H1 (cell line): ENCODE measurements around the gene ATP6AP1. TPM values are rescaled to one million over a fixed set of nuclear protein-coding genes. Genes with fewer than 3 reads are reported as not detected.
A peak's percentile ranks its signal among the peaks of the same experiment; 100 is the strongest.

ENCODE experiments used
- CTCF ChIA-PET: fragments of 300-600 bp; sonication (Branson Sonifier 250); formaldehyde crosslinking; loops from one replicate; lab custom pipeline; 2021; ENCODE audit not compliant: partially characterized antibody; lab: Charles Lee
- POLR2A ChIA-PET: fragments of 300-600 bp; sonication (Branson Sonifier 250); formaldehyde crosslinking; loops from one replicate; lab custom pipeline; 2021; ENCODE audit warnings: inconsistent platforms; ENCODE audit not compliant: partially characterized antibody; lab: Charles Lee
- DNase-seq, 2 experiments: peaks; one replicate each; pipeline versions ENCODE4 v3.0.0 to v3.0.0-alpha.2; 2010 to 2022; ENCODE audit warnings: low spot score in 2 of 2, low read depth in 1 of 2, mixed read lengths in 1 of 2
- FAIRE-seq: peaks from 2 replicates; lab custom pipeline; 2011; peaks lifted over from hg19 to GRCh38; lab: Jason Lieb, UNC
- H2AFZ ChIP-seq: 2 replicates; pipeline ENCODE4 v1.8.1; 2012; ENCODE audit warnings: low read length, inconsistent platforms
- H2AK5ac ChIP-seq: 2 replicates; pipeline ENCODE4 v1.6.1; 2013; ENCODE audit warnings: low read depth, low read length
- H2BK120ac ChIP-seq: replicated peaks from 2 replicates; pipeline ENCODE3; 2013; ENCODE audit warnings: low read depth, low read length, inconsistent platforms
- H2BK12ac ChIP-seq: 2 replicates; pipeline ENCODE4 v1.6.1; 2013; ENCODE audit warnings: low read depth, low read length
- H2BK15ac ChIP-seq: 2 replicates; pipeline ENCODE4 v1.6.1; 2013; ENCODE audit warnings: low read length
- H2BK20ac ChIP-seq: 2 replicates; pipeline ENCODE4 v1.6.1; 2013; ENCODE audit warnings: low read length
- H2BK5ac ChIP-seq: 2 replicates; pipeline ENCODE4 v1.6.1; 2013; ENCODE audit warnings: low read depth, low read length
- H3K14ac ChIP-seq: 2 replicates; pipeline ENCODE4 v1.6.1; 2013; ENCODE audit warnings: inconsistent platforms; ENCODE audit not compliant: insufficient read length
- H3K18ac ChIP-seq: 2 replicates; pipeline ENCODE4 v1.6.1; 2013; ENCODE audit warnings: low read length; ENCODE audit errors: extremely low read depth
- H3K23ac ChIP-seq: 2 replicates; pipeline ENCODE4 v1.6.1; 2013; ENCODE audit warnings: inconsistent platforms; ENCODE audit not compliant: insufficient read length
- H3K23me2 ChIP-seq: 2 replicates; pipeline ENCODE4 v1.6.1; 2013; ENCODE audit warnings: low read depth, low read length
- H3K27ac ChIP-seq: 2 replicates; pipeline ENCODE4 v1.6.1; 2011; ENCODE audit warnings: low read depth, low read length, inconsistent platforms
- H3K27me3 ChIP-seq, 4 experiments: replicated peaks in 1 of 4; 1 replicate in 1 of 4; 2 replicates in 3 of 4; pipeline versions ENCODE4 v1.6.1 to v1.8.1; 2011 to 2013; ENCODE audit warnings: low read length in 3 of 4, mild to moderate bottlenecking in 3 of 4, inconsistent platforms in 2 of 4, mixed read lengths in 2 of 4, moderate library complexity in 1 of 4; ENCODE audit not compliant: control insufficient read depth in 3 of 4, insufficient read depth in 3 of 4; ENCODE audit errors: extremely low read depth in 1 of 4
- H3K36me3 ChIP-seq, 4 experiments: 2 replicates each; pipeline versions ENCODE4 v1.6.1 to v1.8.1; 2011 to 2013; ENCODE audit warnings: mild to moderate bottlenecking in 4 of 4, low read length in 3 of 4, moderate library complexity in 2 of 4, control low read depth in 1 of 4, inconsistent platforms in 1 of 4; ENCODE audit not compliant: insufficient read depth in 4 of 4, control insufficient read depth in 2 of 4
- H3K4ac ChIP-seq: replicated peaks from 2 replicates; pipeline ENCODE3; 2013; ENCODE audit warnings: low read length, low read depth, mixed read lengths, inconsistent platforms; ENCODE audit not compliant: insufficient read length
- H3K4me1 ChIP-seq, 4 experiments: replicated peaks in 1 of 4; 1 replicate in 1 of 4; 2 replicates in 3 of 4; pipeline versions ENCODE4 v1.6.1 to v1.8.1; 2011 to 2013; ENCODE audit warnings: low read length in 3 of 4, inconsistent platforms in 2 of 4, mixed read lengths in 1 of 4; ENCODE audit not compliant: insufficient read depth in 4 of 4, control insufficient read depth in 3 of 4
- H3K4me2 ChIP-seq, 2 experiments: 2 replicates each; pipeline versions ENCODE4 v1.6.1 to v1.8.1; 2011 to 2013; ENCODE audit warnings: low read depth in 2 of 2, low read length in 2 of 2, control low read depth in 1 of 2, inconsistent platforms in 1 of 2, mild to moderate bottlenecking in 1 of 2; ENCODE audit not compliant: insufficient read depth in 1 of 2
- H3K4me3 ChIP-seq, 4 experiments: fragments of 200-600, 300-600 bp in 1 of 4; sonication (generic), shearing (Covaris generic), sonication (Bioruptor Twin) in 1 of 4; 2 replicates each; pipeline versions ENCODE4 v1.5.1 to v1.8.1; 2011 to 2016; ENCODE audit warnings: low read length in 4 of 4, low read depth in 3 of 4, control low read depth in 2 of 4, inconsistent platforms in 2 of 4, mild to moderate bottlenecking in 2 of 4, mixed read lengths in 1 of 4, moderate library complexity in 1 of 4; ENCODE audit not compliant: insufficient read depth in 2 of 4; ENCODE audit errors: extremely low read depth in 1 of 4
- H3K56ac ChIP-seq: replicated peaks from 2 replicates; pipeline ENCODE3; 2013; ENCODE audit warnings: low read depth, mild to moderate bottlenecking, mixed read lengths, low read length, inconsistent platforms; ENCODE audit not compliant: insufficient read length
- H3K79me1 ChIP-seq: 2 replicates; pipeline ENCODE4 v1.6.1; 2013; ENCODE audit warnings: low read depth, low read length, control low read depth
- H3K79me2 ChIP-seq, 2 experiments: 2 replicates each; pipeline versions ENCODE4 v1.6.1 to v1.8.1; 2012 to 2013; ENCODE audit warnings: low read length in 2 of 2, mild to moderate bottlenecking in 2 of 2, inconsistent platforms in 1 of 2; ENCODE audit not compliant: insufficient read depth in 2 of 2, control insufficient read depth in 1 of 2
- H3K9ac ChIP-seq, 4 experiments: replicated peaks in 1 of 4; 1 replicate in 1 of 4; 2 replicates in 3 of 4; pipeline versions ENCODE4 v1.6.1 to v1.8.1; 2011 to 2013; ENCODE audit warnings: low read depth in 3 of 4, low read length in 3 of 4, control low read depth in 2 of 4, mild to moderate bottlenecking in 2 of 4, moderate library complexity in 2 of 4, inconsistent platforms in 1 of 4; ENCODE audit errors: extremely low read depth in 1 of 4
- H3K9me3 ChIP-seq, 2 experiments: 2 replicates each; pipeline versions ENCODE4 v1.6.1 to v1.8.1; 2012 to 2013; ENCODE audit warnings: mild to moderate bottlenecking in 2 of 2, moderate library complexity in 2 of 2, control low read depth in 1 of 2, inconsistent platforms in 1 of 2, low read depth in 1 of 2, low read length in 1 of 2, mixed read lengths in 1 of 2; ENCODE audit not compliant: insufficient read depth in 2 of 2
- H4K20me1 ChIP-seq, 2 experiments: replicated peaks in 1 of 2; 2 replicates each; pipeline versions ENCODE3 to v1.8.1; 2011 to 2013; ENCODE audit warnings: inconsistent platforms in 2 of 2, low read length in 2 of 2, mild to moderate bottlenecking in 1 of 2; ENCODE audit not compliant: insufficient read depth in 2 of 2, control insufficient read depth in 1 of 2
- H4K5ac ChIP-seq: 2 replicates; pipeline ENCODE4 v1.6.1; 2013; ENCODE audit warnings: low read length, low read depth, mixed read lengths, inconsistent platforms; ENCODE audit not compliant: insufficient read length
- H4K8ac ChIP-seq: 2 replicates; pipeline ENCODE4 v1.8.0; 2013; ENCODE audit warnings: mild to moderate bottlenecking, moderate library complexity, low read length, inconsistent platforms; ENCODE audit not compliant: insufficient read depth; ENCODE audit errors: extremely low read depth
- H4K91ac ChIP-seq: replicated peaks from 2 replicates; pipeline ENCODE3; 2013; ENCODE audit warnings: low read length, mixed read lengths, inconsistent platforms; ENCODE audit not compliant: insufficient read length
- PHF8 ChIP-seq: fragments of 200-600 bp; sonication (generic); conservative IDR thresholded peaks from 2 replicates; pipeline ENCODE4 v1.7.1; 2012; ENCODE audit warnings: low read depth, mild to moderate bottlenecking, inconsistent platforms, low read length, moderate library complexity
- TEAD4 ChIP-seq: IDR thresholded peaks from 2 replicates; pipeline ENCODE4 v1.6.1; 2012; ENCODE audit warnings: low read depth, low read length, inconsistent platforms, mixed read lengths
- WGBS, 2 experiments: shearing (Covaris generic) in 1 of 2; methylation state at CpG; one replicate each; pipeline versions ENCODE4 v1.1.6 to v1.1.7; 2013 to 2015; ENCODE audit warnings: low lambda C conversion rate in 2 of 2, mixed read lengths in 2 of 2, inconsistent platforms in 1 of 2, low coverage in 1 of 2, missing lambda C conversion rate in 1 of 2; ENCODE audit not compliant: insufficient replicate concordance in 2 of 2, insufficient coverage in 1 of 2, insufficient read length in 1 of 2; ENCODE audit errors: extremely low coverage in 1 of 2, missing lambda C conversion rate in 1 of 2; 5-methylcytosine and 5-hydroxymethylcytosine counted together
- polyA plus RNA-seq, 7 experiments: library from polyadenylated mRNA; depleted of rRNA in 3 of 7; stranded (reverse) in 5 of 7; unstranded in 2 of 7; fragments of >200 nt in 5 of 7; fragments of 200-250 nt in 2 of 7; gene quantifications; 1 replicate in 5 of 7; 2 replicates in 1 of 7; 4 replicates in 1 of 7; pipeline versions ENCODE4 v1.2.1 to v1.2.3, GENCODE V29; 2011 to 2013; ENCODE audit warnings: missing spikeins in 2 of 7, mixed read lengths in 2 of 7
- total RNA-seq: library from RNA; stranded (reverse); fragmentation: NEBNext Ultra II Directional; extraction: Animal tissue kit (Norgen Biotek cat#: 25700); gene quantifications from 2 replicates; pipeline ENCODE4 v1.2.1, GENCODE V29; 2021

ATP6AP1 gene
- total and polyA plus RNA-seq, 2 of the 8 experiments (the other 6 are each of a cell fraction or from before 2014, with no cell fraction given), result 44.6 to 80.8 TPM

GRCh38 chrX:154379569-154379951 lies 48.9 kb upstream of the ATP6AP1 start:
- H2BK20ac ChIP-seq, result no peak overlapping the region
- no peak overlapping the region for H2BK120ac ChIP-seq
- H3K79me1 ChIP-seq, result no peaks in the 10 kb centered on the region
- no peak overlapping the region for H2BK5ac ChIP-seq
- peak overlapping the region; percentile 79 to 98 for H3K4me2 ChIP-seq
- H4K5ac ChIP-seq, result no peak overlapping the region
- H3K36me3 ChIP-seq, result peaks cover 0 to 26% (median 0%) of the 10 kb centered on the region in 4 experiments; a peak in 2 of 8 replicates
- peaks cover 0 to 23% (median 10%) of the 10 kb centered on the region in 4 experiments; a peak in 6 of 7 replicates for H3K4me1 ChIP-seq
- no peak overlapping the region for H3K23ac ChIP-seq
- no peak overlapping the region for H4K91ac ChIP-seq
- no peak overlapping the region for H2AFZ ChIP-seq
- H3K27me3 ChIP-seq, result peaks cover 0 to 3% (median 0%) of the 10 kb centered on the region in 4 experiments; a peak in 1 of 7 replicates
- no peak overlapping the region for H2AK5ac ChIP-seq
- WGBS, 2 experiments, result no CpG with 5 or more reads among the region's 38 CpGs
- peak overlapping the region; percentile 96 for H3K27ac ChIP-seq
- H3K23me2 ChIP-seq, result peaks cover 4% of the 10 kb centered on the region; the same call in 1 of the 2 replicates
- no peak overlapping the region for H3K4ac ChIP-seq
- H4K20me1 ChIP-seq, result peaks cover 0 to 2% of the 10 kb centered on the region in 2 experiments
- DNase-seq (no peak), FAIRE-seq (no peak)
- no peak overlapping the region; the same call in 1 of the 2 replicates for H2BK12ac ChIP-seq
- TF ChIP-seq PHF8 (peak; percentile 49), TEAD4 (no peak)
- peak overlapping the region; percentile 75 to 97 (median 78) for H3K4me3 ChIP-seq
- peak overlapping the region; percentile 84 to 92 (median 92) for H3K9ac ChIP-seq
- peaks cover 0 to 13% of the 10 kb centered on the region in 2 experiments; a peak in 2 of 4 replicates for H3K79me2 ChIP-seq
- H3K18ac ChIP-seq, result no peak overlapping the region; the same call in 1 of the 2 replicates
- peak overlapping the region; percentile 98 for H4K8ac ChIP-seq
- no peaks in the 10 kb centered on the region for H3K9me3 ChIP-seq
- no peak overlapping the region for H2BK15ac ChIP-seq
- H3K14ac ChIP-seq, result no peak overlapping the region
- CTCF ChIA-PET, result interaction anchor here (1.6 kb wide), 1 partner anchor 11 kb away, joined by 5 read pairs; no protein-coding TSS in a partner anchor
- POLR2A ChIA-PET, result interaction anchor here (0.6 to 6.5 kb wide), 5 partner anchors 11 to 298 kb away, joined by 3 to 107 read pairs (median 16); partner anchors contain the start of gene RPL10
- H3K56ac ChIP-seq, result no peak overlapping the region
